Stimulated activated CD8-positive, alpha-beta memory T cell treated with anti-CD3 and anti-CD28 coated beads, Interleukin-2, amount 100 ng/mL, for 48 hours (primary cell): Measurements from ENCODE around the gene HMG20B.
"Not testable (repeated sequence)": the region's sequence is repeated elsewhere in the genome, so short reads cannot be mapped to it uniquely, and the experiment has no call there.

Experiments
- DNase-seq, 2 donors: peaks; one replicate each; pipeline ENCODE4 v3.0.0-alpha.2; 2020; ENCODE audit warnings: low read depth in 2 of 2

Gene HMG20B

DNA sequence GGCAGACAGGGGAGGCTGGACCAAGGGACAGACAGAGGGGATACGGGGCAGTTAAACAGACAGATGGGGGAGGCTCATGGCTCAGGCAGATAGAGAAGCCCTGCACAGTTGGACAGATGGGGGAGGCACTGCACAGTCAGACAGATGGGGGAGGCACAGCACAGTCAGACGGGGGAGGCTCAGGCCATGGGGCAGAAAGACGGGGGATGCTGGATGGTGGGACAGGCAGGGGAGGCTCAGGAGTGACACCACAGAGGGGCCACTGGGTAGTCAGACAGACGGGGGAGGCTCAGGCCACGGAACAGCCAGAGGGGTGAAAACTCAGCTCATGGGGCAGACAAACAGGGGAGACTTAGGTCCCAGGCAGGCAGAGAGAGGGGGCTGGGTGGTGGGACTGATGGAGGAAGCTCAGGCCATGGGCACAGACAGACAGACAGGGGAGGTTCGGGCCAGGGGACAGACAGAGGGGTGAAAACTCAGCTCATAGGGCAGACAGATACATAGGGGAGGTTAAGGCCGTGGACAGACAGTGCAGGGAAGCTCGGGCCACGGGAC lies 16.2 kb upstream of the HMG20B start:
- no peak for DNase-seq

GRCh38 chr19:3556978-3557460 lies 15.7 kb upstream of the HMG20B start:
- peak; percentile 55 to 57 for DNase-seq

DNA sequence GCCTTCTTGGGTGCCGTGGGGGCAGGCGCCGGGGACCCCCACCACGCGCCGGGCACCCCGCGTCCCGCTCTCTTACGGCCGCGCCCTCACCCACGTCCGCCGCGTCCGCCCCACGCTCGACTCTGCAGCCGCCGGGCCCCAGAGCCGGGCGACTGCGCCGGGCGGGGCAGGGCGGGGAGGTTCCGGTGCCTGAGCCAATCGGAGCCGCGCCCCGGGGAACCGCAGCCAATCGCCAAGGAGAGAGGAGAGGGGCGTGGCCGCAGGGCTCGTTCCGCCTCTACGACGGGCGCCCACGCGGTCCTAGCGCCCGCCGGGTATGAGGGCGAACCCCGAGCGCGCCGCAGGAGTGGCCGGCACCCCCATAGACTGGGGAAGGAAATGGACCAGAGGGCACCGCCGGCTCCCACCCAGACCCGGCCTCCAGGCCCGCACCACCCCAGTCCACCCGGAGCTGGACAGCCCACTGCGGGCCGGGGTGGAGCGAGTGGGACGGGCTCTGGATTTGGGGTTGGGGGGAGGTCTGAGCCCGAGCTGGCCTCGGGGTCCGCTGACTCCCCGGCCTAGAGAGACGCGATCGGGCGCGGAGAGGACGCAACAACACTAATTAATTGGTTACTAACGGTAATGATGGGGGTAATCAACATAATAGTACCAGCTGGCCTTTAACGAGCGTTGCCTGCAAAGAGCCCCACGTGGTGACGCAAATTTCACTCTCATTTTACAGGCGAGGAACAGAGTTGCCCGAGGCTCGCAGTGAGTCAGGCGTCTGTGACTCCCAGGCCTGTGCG lies 15.1 kb upstream of the HMG20B start, which contains the start of gene MFSD12:
Gene MFSD12 (minus strand): TSS at position 126 of the 788 bp plus-strand sequence. CDS start 183 bp downstream, outside the sequence.
- DNase-seq, result peak; percentile 95

DNA sequence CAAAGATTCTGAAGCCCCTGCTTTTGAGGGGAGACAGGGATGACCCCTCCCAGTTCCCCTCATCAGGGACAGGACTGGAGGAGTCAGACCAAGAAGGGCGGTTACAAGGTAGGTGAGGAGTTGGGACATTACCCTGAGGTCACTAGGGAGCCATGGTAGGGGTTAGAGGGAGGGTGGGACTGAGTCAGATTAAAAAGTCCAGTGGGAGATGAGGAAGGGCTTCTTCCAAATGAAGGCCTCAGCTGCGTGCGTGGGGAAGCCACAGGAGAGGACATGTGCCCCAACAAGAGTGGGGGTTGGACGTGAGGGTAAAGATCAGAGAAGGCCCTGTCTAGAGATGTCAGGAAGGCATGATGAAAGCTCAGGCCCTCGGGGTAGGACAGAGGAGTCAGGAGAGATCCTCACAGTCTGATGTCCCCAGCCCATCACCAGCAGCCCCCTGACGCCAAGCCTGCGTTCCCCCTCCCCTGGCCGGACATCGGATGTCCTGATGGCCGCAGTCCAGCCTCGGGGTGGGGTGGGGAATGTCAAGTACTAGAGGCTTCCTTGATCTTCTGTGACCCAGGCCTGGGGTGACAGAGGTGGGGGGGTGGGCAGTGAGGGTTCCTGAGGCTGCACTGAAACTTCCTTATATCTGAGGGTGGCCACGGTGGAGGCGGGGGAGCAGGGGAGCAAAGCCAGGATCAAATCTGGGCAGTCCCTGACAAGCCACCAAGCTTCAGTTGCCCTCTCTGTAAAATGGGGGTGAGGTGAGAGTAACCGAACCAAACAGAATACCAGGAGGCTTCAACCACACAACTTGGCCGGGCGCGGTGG lies 8.8 kb upstream of the HMG20B start:
- no peak for DNase-seq

DNA sequence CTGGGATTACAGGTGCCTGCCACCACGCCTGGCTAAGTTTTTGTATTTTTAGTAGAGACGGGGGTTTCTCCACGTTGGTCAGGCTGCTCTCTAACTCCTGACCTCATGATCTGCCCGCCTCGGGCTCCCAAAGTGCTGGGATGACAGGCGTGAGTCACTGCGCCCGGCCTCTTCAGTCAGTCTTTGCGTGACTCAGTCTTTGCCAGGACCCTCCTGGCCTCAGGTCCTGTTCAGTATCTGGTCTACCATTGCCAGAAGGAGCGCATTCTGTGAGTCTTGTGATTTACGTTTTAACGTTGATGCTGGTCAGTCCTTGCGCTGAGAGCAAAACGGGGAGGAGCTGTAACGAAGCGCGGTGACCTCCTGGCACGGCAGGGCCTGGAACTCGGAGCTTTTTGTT lies 7.6 kb upstream of the HMG20B start:
- no peak for DNase-seq

- not testable (repeated sequence) for DNase-seq
These were observed 2.7 kb upstream of the HMG20B start for GRCh38 chr19:3570042-3570441.

DNA sequence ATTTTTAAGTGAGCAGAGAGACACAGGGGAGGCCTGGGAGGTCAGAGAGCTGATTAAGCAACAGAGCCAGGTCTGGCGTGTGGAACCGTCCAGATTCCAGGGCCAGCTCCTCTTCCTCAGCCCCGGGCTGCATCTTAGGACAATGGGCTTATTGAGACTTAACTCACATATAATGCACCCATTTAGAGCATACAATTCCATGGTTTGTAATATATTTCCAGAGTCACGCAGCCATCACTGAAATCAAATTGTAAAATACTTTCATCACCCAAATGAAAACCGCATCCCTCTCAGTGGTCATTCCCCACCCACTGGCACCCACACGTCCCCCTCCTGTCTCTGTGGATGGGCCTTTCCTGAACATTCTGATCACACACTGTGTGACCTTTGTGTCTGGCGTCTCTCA lies 2.1 kb upstream of the HMG20B start:
- DNase-seq, result no peak

DNA sequence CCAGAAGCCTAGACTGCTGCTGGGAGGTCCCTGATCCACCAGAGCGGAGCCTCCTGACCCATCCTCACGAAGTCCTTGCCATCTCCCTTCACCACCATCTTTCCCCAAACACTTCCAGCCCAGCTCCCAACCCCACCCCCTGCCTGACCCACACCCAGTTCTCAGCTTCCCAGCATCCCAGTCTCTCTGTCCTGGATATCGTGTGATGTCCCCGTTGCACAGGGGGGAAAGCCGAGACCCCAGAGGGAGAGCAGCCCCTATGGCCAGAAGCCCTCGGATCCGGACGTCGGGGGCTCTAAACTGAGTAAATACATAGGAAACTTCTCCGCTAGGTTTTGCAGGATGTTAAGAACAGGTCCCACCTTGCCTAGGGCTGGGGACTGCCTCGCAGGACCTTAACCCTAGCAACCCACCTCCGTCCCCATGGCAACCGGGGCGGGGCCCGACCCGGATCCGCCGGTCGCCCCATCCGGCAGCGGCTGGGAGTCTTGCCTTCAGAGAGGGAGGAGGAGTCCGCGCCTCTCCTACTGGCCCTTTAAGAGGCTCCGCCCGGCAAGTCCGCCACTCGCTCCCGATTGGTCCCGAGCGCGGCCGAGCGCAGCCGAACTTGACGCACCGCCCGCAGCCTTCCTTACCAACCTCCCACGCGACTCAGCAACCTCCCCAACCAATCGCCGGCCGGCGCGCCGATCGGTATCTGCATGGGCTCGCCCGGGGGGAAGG lies 451 bp upstream of the HMG20B start:
- peak; percentile 99 for DNase-seq

- no peak for DNase-seq
These were observed 566 bp downstream of the HMG20B start for GRCh38 chr19:3573162-3573857.

DNA sequence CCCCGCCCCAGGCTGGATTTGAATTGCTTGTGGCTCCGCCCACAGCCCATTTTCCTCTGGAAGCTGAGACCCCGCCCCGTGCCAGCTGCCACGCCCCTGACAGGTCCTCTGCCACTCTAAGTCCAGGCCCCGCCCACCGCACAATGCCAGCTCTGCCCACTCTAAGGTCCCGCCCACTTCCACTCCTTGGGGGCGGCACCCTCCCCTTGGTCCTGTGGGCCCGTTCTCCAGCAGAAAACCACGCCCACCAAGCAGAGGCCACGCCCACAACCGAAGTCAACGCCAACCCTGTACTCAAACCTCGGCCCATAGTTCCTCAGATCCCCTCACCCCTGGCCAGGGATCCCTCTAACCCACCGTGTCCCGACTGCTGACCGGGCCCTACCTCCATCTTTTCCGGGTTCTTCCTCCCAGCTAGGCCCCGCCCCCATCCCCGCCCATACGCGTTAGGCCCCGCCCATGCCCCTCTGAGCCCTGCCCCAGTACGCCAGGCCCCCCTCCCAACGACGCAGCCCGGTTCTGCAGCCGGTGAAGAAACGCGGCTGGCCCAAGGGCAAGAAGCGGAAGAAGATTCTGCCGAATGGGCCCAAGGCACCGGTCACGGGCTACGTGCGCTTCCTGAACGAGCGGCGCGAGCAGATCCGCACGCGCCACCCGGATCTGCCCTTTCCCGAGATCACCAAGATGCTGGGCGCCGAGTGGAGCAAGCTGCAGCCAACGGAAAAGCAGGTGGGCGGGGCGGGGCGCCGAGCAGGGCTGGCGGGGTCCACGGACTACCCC lies 1.3 kb downstream of the HMG20B start:
- peak; percentile 88 to 97 for DNase-seq

DNA sequence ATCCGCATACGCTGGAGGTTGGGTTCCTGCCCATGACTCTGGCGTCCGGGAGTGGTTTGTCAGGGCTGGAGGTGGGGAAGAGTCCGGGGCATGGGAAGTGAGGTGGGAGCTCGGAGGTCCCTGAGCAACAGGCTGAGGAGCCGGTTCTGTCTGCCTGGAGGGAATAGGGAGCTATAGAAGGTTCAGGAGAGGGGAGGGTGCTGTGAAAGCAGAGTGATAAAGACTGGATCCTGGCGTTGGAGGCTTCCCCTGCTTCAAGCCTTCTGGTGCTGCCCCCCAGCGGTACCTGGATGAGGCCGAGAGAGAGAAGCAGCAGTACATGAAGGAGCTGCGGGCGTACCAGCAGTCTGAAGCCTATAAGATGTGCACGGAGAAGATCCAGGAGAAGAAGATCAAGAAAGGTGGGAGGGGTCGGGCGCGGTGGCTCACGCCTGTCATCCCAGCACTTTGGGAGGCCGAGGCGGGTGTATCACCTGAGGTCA lies 2.6 kb downstream of the HMG20B start:
- DNase-seq, result no peak

- no peak for DNase-seq
These were observed 3.4 kb downstream of the HMG20B start for GRCh38 chr19:3575949-3576673.

DNA sequence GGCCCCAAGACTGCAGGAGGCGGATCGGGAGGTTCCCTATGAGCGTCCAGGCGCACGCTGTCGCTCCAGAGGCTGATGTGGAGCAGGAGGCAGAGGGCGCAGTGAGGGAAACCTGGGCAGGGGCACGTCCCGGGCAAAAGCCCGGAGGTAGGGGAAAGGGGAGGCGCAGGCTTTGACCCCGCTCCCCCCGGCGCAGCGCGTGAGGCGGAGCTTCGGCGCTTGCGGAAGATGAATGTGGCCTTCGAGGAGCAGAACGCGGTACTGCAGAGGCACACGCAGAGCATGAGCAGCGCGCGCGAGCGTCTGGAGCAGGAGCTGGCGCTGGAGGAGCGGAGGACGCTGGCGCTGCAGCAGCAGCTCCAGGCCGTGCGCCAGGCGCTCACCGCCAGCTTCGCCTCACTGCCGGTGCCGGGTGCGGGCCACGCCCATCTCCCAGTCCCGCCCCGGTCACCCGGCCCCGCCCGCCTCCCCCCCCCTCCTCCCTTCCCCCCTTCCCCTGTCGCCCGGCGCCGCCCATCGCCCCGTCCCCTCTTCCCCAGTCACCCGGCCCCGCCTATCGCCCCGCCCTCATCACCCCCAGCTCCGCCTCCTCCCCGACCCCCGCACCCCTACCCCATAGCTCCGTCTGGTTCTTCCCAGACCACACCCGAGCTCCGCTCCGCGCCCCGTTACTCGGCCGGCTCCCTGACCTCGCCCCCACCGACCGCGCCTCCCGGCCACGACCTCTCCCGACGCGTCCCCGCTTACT lies 4.1 kb downstream of the HMG20B start:
- no peak for DNase-seq

GRCh38 chr19:3577723-3578344 lies 5.1 kb downstream of the HMG20B start:
- DNase-seq, result no peak

DNA sequence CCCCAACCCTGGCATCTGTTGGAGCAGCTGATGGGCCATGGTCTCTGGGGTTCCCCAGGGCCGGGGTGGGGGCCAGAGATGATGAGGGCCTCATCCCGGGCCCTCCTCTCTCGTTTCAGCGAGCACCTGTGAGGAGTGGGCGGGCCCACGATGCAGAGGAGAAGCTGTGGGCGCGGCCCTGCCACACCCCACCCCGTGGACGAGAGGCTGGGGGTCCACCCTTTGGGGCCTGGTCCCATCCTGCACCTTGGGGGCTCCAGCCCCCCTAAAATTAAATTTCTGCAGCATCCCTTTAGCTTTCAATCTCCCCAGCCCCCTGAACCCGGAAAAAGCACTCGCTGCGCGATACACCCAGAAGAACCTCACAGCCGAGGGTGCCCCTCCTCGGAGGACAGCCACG lies 5.6 kb downstream of the HMG20B start:
- DNase-seq, result no peak

GRCh38 chr19:3580156-3580934 lies 7.6 kb downstream of the HMG20B start:
- no peak for DNase-seq

GRCh38 chr19:3581792-3582191 lies 9.0 kb downstream of the HMG20B start:
- DNase-seq, result not testable (repeated sequence)
